ENCODE data around the gene LIMS4. TPM values are rescaled to one million over a fixed set of nuclear protein-coding genes. Genes with fewer than 3 reads are reported as not detected.
A peak's percentile ranks its signal among the peaks of the same experiment; 100 is the strongest.
"Not testable (repeated sequence)": the region's sequence is repeated elsewhere in the genome, so short reads cannot be mapped to it uniquely, and the experiment has no call there.

The LIMS4 gene
- total RNA-seq, 2 donors from 2014 or later: 0.48 to 1.7 TPM

DNA sequence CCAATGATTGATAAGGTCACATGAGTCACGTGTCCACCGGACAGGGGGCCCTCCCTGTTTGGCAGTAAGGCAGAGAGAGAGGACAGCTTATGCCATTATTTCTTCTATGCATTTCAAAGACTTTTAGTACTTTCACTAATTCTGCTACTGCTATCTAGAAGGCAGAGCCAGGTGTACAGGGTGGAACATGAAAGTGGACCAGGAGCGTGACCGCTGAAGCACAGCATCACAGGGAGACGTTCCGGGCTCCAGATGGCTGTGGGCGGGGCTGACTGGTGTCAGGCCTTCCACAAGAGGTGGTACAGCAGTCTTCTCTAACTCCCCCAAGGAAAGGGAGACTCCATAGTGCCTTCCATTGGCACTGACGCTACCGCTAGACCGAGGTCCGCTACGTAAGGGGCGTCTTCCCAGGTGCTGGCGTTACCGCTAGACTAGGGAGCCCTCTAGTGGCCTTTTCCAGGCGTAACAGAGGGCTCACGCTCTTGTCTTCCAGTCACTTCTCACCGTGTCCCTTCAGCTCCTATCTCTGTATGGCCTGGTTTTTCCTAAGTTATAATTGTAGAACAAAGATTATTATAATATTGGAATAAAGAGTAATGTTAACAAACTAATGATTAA, 71.5 kb downstream of the LIMS4 start:
- H3K36me3 ChIP-seq (ENCODE audit: control insufficient read depth, insufficient read depth, low read length); H3K9me3 ChIP-seq (ENCODE audit: control insufficient read depth, low read length); H3K27me3 ChIP-seq (ENCODE audit: control insufficient read depth, insufficient read depth, low read length, poor library complexity, severe bottlenecking); H3K4me1 Mint-ChIP-seq; H3K27me3 Mint-ChIP-seq (ENCODE audit: insufficient read depth); DNase-seq; H3K4me3 Mint-ChIP-seq; H3K36me3 Mint-ChIP-seq (ENCODE audit: low read depth); H3K27ac ChIP-seq (ENCODE audit: low read depth, low read length); H3K27ac Mint-ChIP-seq; H3K4me1 ChIP-seq (ENCODE audit: control insufficient read depth, insufficient read depth, low read length); H3K9ac ChIP-seq (ENCODE audit: extremely low read depth, low read length, poor library complexity, severe bottlenecking); H3K9me3 Mint-ChIP-seq; H3K4me3 ChIP-seq (ENCODE audit: low read length): not testable (repeated sequence)
- TF ChIP-seq, protein P1, sequence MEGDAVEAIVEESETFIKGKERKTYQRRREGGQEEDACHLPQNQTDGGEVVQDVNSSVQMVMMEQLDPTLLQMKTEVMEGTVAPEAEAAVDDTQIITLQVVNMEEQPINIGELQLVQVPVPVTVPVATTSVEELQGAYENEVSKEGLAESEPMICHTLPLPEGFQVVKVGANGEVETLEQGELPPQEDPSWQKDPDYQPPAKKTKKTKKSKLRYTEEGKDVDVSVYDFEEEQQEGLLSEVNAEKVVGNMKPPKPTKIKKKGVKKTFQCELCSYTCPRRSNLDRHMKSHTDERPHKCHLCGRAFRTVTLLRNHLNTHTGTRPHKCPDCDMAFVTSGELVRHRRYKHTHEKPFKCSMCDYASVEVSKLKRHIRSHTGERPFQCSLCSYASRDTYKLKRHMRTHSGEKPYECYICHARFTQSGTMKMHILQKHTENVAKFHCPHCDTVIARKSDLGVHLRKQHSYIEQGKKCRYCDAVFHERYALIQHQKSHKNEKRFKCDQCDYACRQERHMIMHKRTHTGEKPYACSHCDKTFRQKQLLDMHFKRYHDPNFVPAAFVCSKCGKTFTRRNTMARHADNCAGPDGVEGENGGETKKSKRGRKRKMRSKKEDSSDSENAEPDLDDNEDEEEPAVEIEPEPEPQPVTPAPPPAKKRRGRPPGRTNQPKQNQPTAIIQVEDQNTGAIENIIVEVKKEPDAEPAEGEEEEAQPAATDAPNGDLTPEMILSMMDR (conservative IDR thresholded peaks at IDR 0.05): peak; percentile 19
- WGBS, 2 experiments (ENCODE audit: insufficient coverage in 1 of 2, insufficient read length in 1 of 2): no CpG with 5 or more reads among the region's 18 CpGs

DNA sequence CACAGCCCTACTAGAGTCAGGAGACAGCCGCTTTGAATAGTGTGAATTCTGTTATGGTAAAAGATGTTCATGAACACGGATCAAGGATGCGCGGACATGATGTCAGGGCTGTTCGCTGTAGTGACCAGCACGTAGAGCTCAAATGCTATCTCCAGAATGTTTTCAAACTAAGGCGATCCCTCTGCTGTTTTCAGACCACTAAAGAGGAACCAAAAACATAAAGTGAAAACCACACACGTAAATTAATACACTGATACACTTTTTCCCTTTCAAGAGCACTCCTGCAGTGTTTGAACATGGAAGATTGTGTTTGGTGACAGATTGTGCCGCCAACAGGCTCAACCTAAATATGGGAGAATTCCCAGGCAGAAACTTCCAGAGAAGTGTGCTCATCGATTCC, 73.2 kb downstream of the LIMS4 start:
- not testable (repeated sequence) for H3K4me3 Mint-ChIP-seq; H3K27ac Mint-ChIP-seq; H3K27ac ChIP-seq (ENCODE audit: low read depth, low read length); H3K27me3 Mint-ChIP-seq (ENCODE audit: insufficient read depth); H3K9me3 Mint-ChIP-seq; H3K9me3 ChIP-seq (ENCODE audit: control insufficient read depth, low read length); H3K36me3 ChIP-seq (ENCODE audit: control insufficient read depth, insufficient read depth, low read length); H3K4me1 Mint-ChIP-seq; H3K36me3 Mint-ChIP-seq (ENCODE audit: low read depth); H3K27me3 ChIP-seq (ENCODE audit: control insufficient read depth, insufficient read depth, low read length, poor library complexity, severe bottlenecking); H3K9ac ChIP-seq (ENCODE audit: extremely low read depth, low read length, poor library complexity, severe bottlenecking); H3K4me1 ChIP-seq (ENCODE audit: control insufficient read depth, insufficient read depth, low read length); DNase-seq; H3K4me3 ChIP-seq (ENCODE audit: low read length)
- WGBS, 2 experiments (ENCODE audit: insufficient coverage in 1 of 2, insufficient read length in 1 of 2): no CpG with 5 or more reads among the region's 10 CpGs

DNA sequence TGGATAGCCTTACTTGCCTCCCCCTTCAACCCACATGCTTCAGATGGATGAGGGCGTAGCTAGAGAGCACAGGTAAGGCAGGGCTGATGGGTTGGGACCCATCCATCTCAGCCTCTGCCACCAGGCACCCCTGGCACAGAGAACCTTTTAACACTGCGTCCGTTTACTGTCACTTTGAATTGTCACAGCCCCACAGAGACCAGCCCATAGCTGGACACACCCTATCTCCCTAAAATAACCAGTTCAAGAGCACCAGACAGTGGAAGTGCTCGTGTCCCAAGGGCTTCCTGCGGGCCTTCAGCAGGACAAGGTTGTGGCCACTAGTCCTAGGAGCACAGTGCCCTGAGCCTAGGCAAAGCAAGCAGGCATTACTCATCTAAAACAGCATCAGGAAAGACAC, 76.6 kb downstream of the LIMS4 start:
- not testable (repeated sequence) for DNase-seq; H3K9ac ChIP-seq (ENCODE audit: extremely low read depth, low read length, poor library complexity, severe bottlenecking); H3K27me3 Mint-ChIP-seq (ENCODE audit: insufficient read depth); H3K4me1 ChIP-seq (ENCODE audit: control insufficient read depth, insufficient read depth, low read length); H3K4me1 Mint-ChIP-seq; H3K27me3 ChIP-seq (ENCODE audit: control insufficient read depth, insufficient read depth, low read length, poor library complexity, severe bottlenecking); H3K4me3 Mint-ChIP-seq; H3K9me3 ChIP-seq (ENCODE audit: control insufficient read depth, low read length); H3K9me3 Mint-ChIP-seq; H3K27ac ChIP-seq (ENCODE audit: low read depth, low read length); H3K27ac Mint-ChIP-seq; H3K4me3 ChIP-seq (ENCODE audit: low read length); H3K36me3 Mint-ChIP-seq (ENCODE audit: low read depth); H3K36me3 ChIP-seq (ENCODE audit: control insufficient read depth, insufficient read depth, low read length)
- WGBS, 2 experiments (ENCODE audit: insufficient coverage in 1 of 2, insufficient read length in 1 of 2): no CpG with 5 or more reads among the region's 5 CpGs

Other genes starting within 250 kb of the LIMS4 start
- gene RGPD6, start 104.4 kb upstream of the LIMS4 start, total RNA-seq: 10 to 100 TPM; 33.7 to 58.0 TPM
- gene BUB1, start 205.2 kb upstream of the LIMS4 start, total RNA-seq: 100 to 1,000 TPM in 1 of 2 donors, 10 to 100 TPM in 1; 68.3 to 118 TPM

Measured in endodermal cell (in vitro differentiated cells).